Smooth muscle cell of trachea (primary cell): Measurements from ENCODE around the gene HAVCR1. TPM values are rescaled to one million over a fixed set of nuclear protein-coding genes. Genes with fewer than 3 reads are reported as not detected.

Experiments
- total RNA-seq: library from RNA; depleted of rRNA; stranded (reverse); fragments of >200 nt; gene quantifications from 2 replicates; pipeline ENCODE4 v1.2.1, GENCODE V29; 2014

Gene HAVCR1
- total RNA-seq, result 0.17 TPM in 1 of 2 replicates, not detected in the other

GRCh38 chr5:157059093-157059539 is at the start of gene HAVCR1:
HAVCR1 (minus strand) TSS chr5:157059116; CDS start chr5:157057943, 1,173 bp downstream.

Other genes with a start within 250 kb of the HAVCR1 start
- under 0.01 and 0.15 TPM in 2 replicates for gene PPP1R2B, start 208.8 kb downstream of the HAVCR1 start, total RNA-seq
- not detected in 2 replicates for gene TIMD4, start 95.9 kb downstream of the HAVCR1 start, total RNA-seq
- 1.0 and 2.2 TPM in 2 replicates for gene HAVCR2, start 49.9 kb upstream of the HAVCR1 start, total RNA-seq
- 9.9 and 14.5 TPM in 2 replicates for gene MED7, start 83.7 kb upstream of the HAVCR1 start, total RNA-seq
- not detected in 2 replicates for gene GARIN3, start 107.1 kb upstream of the HAVCR1 start, total RNA-seq
- gene ITK, start 121.7 kb upstream of the HAVCR1 start, total RNA-seq, result not detected in 2 replicates
- 4.2 and 28.1 TPM in 2 replicates for gene CYFIP2, start 207.0 kb upstream of the HAVCR1 start, total RNA-seq